Measurements from ENCODE around the gene RNF222. TPM values are rescaled to one million over a fixed set of nuclear protein-coding genes. Genes with fewer than 3 reads are reported as not detected.

The RNF222 gene
- total and polyA plus RNA-seq, 2 experiments from 2014 or later: 0.07 TPM; not detected in 1

DNA sequence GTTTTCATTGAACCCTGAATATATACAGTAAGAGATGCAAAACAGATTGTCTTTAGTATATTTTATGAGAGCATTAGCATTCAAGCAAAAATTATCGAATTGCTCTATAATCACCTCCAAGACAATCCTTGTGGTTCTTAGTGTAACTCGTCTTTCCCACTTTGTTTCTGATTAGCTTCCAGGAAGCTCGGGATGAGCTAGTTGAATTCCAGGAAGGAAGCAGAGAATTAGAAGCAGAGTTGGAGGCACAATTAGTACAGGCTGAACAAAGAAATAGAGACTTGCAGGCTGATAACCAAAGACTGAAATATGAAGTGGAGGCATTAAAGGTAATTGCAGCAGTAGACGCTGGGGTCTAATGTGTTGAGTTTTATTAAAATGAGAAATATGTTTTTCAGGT is 47.9 kb upstream of the RNF222 start (continued):
- TF ChIP-seq, protein P1, sequence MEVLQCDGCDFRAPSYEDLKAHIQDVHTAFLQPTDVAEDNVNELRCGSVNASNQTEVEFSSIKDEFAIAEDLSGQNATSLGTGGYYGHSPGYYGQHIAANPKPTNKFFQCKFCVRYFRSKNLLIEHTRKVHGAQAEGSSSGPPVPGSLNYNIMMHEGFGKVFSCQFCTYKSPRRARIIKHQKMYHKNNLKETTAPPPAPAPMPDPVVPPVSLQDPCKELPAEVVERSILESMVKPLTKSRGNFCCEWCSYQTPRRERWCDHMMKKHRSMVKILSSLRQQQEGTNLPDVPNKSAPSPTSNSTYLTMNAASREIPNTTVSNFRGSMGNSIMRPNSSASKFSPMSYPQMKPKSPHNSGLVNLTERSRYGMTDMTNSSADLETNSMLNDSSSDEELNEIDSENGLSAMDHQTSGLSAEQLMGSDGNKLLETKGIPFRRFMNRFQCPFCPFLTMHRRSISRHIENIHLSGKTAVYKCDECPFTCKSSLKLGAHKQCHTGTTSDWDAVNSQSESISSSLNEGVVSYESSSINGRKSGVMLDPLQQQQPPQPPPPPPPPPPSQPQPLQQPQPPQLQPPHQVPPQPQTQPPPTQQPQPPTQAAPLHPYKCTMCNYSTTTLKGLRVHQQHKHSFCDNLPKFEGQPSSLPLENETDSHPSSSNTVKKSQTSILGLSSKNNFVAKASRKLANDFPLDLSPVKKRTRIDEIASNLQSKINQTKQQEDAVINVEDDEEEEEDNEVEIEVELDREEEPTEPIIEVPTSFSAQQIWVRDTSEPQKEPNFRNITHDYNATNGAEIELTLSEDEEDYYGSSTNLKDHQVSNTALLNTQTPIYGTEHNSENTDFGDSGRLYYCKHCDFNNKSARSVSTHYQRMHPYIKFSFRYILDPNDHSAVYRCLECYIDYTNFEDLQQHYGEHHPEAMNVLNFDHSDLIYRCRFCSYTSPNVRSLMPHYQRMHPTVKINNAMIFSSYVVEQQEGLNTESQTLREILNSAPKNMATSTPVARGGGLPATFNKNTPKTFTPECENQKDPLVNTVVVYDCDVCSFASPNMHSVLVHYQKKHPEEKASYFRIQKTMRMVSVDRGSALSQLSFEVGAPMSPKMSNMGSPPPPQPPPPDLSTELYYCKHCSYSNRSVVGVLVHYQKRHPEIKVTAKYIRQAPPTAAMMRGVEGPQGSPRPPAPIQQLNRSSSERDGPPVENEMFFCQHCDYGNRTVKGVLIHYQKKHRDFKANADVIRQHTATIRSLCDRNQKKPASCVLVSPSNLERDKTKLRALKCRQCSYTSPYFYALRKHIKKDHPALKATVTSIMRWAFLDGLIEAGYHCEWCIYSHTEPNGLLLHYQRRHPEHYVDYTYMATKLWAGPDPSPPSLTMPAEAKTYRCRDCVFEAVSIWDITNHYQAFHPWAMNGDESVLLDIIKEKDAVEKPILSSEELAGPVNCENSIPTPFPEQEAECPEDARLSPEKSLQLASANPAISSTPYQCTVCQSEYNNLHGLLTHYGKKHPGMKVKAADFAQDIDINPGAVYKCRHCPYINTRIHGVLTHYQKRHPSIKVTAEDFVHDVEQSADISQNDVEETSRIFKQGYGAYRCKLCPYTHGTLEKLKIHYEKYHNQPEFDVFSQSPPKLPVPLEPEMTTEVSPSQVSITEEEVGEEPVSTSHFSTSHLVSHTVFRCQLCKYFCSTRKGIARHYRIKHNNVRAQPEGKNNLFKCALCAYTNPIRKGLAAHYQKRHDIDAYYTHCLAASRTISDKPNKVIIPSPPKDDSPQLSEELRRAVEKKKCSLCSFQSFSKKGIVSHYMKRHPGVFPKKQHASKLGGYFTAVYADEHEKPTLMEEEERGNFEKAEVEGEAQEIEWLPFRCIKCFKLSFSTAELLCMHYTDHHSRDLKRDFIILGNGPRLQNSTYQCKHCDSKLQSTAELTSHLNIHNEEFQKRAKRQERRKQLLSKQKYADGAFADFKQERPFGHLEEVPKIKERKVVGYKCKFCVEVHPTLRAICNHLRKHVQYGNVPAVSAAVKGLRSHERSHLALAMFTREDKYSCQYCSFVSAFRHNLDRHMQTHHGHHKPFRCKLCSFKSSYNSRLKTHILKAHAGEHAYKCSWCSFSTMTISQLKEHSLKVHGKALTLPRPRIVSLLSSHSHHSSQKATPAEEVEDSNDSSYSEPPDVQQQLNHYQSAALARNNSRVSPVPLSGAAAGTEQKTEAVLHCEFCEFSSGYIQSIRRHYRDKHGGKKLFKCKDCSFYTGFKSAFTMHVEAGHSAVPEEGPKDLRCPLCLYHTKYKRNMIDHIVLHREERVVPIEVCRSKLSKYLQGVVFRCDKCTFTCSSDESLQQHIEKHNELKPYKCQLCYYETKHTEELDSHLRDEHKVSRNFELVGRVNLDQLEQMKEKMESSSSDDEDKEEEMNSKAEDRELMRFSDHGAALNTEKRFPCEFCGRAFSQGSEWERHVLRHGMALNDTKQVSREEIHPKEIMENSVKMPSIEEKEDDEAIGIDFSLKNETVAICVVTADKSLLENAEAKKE (CRISPR knock-in tag; IDR thresholded peaks at IDR 0.05): no peak
- TF ChIP-seq NANOG (IDR thresholded peaks at IDR 0.05; ENCODE audit: borderline replicate concordance): no peak

DNA sequence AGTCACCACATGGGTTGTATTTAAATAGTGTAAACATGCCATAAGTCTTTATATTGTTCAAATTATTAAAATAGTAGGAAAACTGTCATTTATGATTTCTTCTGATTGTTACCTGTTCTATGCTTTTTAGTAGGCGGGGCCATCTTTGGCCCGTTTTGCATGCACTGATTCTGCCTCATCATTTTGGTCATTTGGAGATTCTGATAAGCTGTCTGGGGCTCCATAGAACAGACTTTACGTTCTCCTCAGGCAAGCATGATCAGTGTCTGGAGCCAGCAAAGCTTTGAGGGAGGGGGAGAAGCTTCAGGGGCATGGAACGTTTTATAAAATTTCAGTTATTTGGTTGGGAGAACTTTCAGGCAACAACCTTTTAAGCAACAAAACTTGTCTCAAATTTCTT is 46.9 kb upstream of the RNF222 start:
- Histone ChIP-seq H3K27ac (ENCODE audit: low read depth) (no peak overlapping the region), H3K27me3 (ENCODE audit: insufficient read depth) (no peaks in the 10 kb centered on the region), H3K4me2 (no peak overlapping the region), H2AFZ (no peak overlapping the region), H3K36me3 (ENCODE audit: insufficient read depth) (peaks cover 7% of the 10 kb centered on the region), H4K20me1 (replicated peaks; ENCODE audit: insufficient read depth) (peaks cover 5% of the 10 kb centered on the region; the same call in 1 of the 2 replicates), H3F3A (replicated peaks; ENCODE audit: low read depth) (no peaks in the 10 kb centered on the region), H3K9me2 (ENCODE audit: insufficient read depth) (no peaks in the 10 kb centered on the region), H3K4me3 (no peak overlapping the region), H3K4me1 (ENCODE audit: insufficient read depth) (no peaks in the 10 kb centered on the region), H3K79me2 (replicated peaks; ENCODE audit: insufficient read depth) (peaks cover 39% of the 10 kb centered on the region)
- no peak overlapping the region for H3K27ac Mint-ChIP-seq
- H3K9me3 Mint-ChIP-seq: no peaks in the 10 kb centered on the region
- ATAC-seq: no peak
- H3K4me1 Mint-ChIP-seq: peaks cover 8% of the 10 kb centered on the region
- peaks cover 21% of the 10 kb centered on the region for H3K36me3 Mint-ChIP-seq (ENCODE audit: low read depth)
- no peak for DNase-seq (ENCODE audit: low spot score)
- no peak overlapping the region for H3K4me3 Mint-ChIP-seq
- H3K27me3 Mint-ChIP-seq (ENCODE audit: insufficient read depth, low read depth, poor library complexity): peaks cover 2% of the 10 kb centered on the region
- TF ChIP-seq, protein P2, sequence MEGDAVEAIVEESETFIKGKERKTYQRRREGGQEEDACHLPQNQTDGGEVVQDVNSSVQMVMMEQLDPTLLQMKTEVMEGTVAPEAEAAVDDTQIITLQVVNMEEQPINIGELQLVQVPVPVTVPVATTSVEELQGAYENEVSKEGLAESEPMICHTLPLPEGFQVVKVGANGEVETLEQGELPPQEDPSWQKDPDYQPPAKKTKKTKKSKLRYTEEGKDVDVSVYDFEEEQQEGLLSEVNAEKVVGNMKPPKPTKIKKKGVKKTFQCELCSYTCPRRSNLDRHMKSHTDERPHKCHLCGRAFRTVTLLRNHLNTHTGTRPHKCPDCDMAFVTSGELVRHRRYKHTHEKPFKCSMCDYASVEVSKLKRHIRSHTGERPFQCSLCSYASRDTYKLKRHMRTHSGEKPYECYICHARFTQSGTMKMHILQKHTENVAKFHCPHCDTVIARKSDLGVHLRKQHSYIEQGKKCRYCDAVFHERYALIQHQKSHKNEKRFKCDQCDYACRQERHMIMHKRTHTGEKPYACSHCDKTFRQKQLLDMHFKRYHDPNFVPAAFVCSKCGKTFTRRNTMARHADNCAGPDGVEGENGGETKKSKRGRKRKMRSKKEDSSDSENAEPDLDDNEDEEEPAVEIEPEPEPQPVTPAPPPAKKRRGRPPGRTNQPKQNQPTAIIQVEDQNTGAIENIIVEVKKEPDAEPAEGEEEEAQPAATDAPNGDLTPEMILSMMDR (conservative IDR thresholded peaks at IDR 0.05; ENCODE audit: low read depth in 2 of 2): no peak
- TF ChIP-seq ZNF114 (CRISPR knock-in tag; IDR thresholded peaks at IDR 0.05): no peak
- TF ChIP-seq, protein P3, sequence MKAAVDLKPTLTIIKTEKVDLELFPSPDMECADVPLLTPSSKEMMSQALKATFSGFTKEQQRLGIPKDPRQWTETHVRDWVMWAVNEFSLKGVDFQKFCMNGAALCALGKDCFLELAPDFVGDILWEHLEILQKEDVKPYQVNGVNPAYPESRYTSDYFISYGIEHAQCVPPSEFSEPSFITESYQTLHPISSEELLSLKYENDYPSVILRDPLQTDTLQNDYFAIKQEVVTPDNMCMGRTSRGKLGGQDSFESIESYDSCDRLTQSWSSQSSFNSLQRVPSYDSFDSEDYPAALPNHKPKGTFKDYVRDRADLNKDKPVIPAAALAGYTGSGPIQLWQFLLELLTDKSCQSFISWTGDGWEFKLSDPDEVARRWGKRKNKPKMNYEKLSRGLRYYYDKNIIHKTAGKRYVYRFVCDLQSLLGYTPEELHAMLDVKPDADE (IDR thresholded peaks at IDR 0.05): no peak
- TF ChIP-seq POLR2AphosphoS5 (IDR thresholded peaks at IDR 0.05; ENCODE audit: low read depth): no peak
- TF ChIP-seq, protein P1 (CRISPR knock-in tag; IDR thresholded peaks at IDR 0.05): no peak
- no peak for TF ChIP-seq NANOG (IDR thresholded peaks at IDR 0.05; ENCODE audit: borderline replicate concordance)
- TF ChIP-seq STAT1 (IDR thresholded peaks at IDR 0.05; ENCODE audit: unreplicated experiment): no peak

Measured in GM23338 (cell line).